Epithelial cell of proximal tubule (primary cell): ENCODE measurements around the gene ADAD2. TPM values are rescaled to one million over a fixed set of nuclear protein-coding genes. Genes with fewer than 3 reads are reported as not detected.

Source experiments
- DNase-seq: peaks from one replicate; pipeline ENCODE4 v3.0.0-alpha.2; 2011; ENCODE audit warnings: low read depth
- H3K4me3 ChIP-seq: 2 replicates; pipeline ENCODE4 v1.5.1; 2011; ENCODE audit warnings: low read depth, mild to moderate bottlenecking, low read length
- CTCF ChIP-seq: conservative IDR thresholded peaks from 2 replicates; pipeline ENCODE4 v1.5.1; 2012; ENCODE audit warnings: low read depth, mild to moderate bottlenecking, low read length
- total RNA-seq: library from RNA; depleted of rRNA; stranded (reverse); fragments of >200 nt; gene quantifications from 2 replicates; pipeline ENCODE4 v1.2.3, GENCODE V29; 2015

Gene ADAD2
- total RNA-seq, 1 donor from 2014 or later: not detected

GRCh38 chr16:84153660-84154214 is 37.2 kb upstream of the ADAD2 start:
- no peak for DNase-seq

GRCh38 chr16:84155226-84155625 is 35.7 kb upstream of the ADAD2 start:
- DNase-seq: no peak
- no peak overlapping the region for H3K4me3 ChIP-seq
- no peak for TF ChIP-seq CTCF

More at GRCh38 chr16:84153660-84154214, 37.2 kb upstream of the ADAD2 start:
- no peak for TF ChIP-seq CTCF
- H3K4me3 ChIP-seq: no peak overlapping the region

- no peak for TF ChIP-seq CTCF
- H3K4me3 ChIP-seq: no peak overlapping the region
- no peak for DNase-seq
Observed at GRCh38 chr16:84155771-84156170, 35.2 kb upstream of the ADAD2 start.

- DNase-seq: peak; percentile 53
- H3K4me3 ChIP-seq: no peak overlapping the region
- peak; percentile 44 for TF ChIP-seq CTCF
Observed at GRCh38 chr16:84156342-84156784, 34.6 kb upstream of the ADAD2 start.

- TF ChIP-seq CTCF: no peak
- DNase-seq: no peak
- H3K4me3 ChIP-seq: no peak overlapping the region
Observed at GRCh38 chr16:84159007-84159406, 31.9 kb upstream of the ADAD2 start.

GRCh38 chr16:84159800-84160199 is 31.2 kb upstream of the ADAD2 start:
- no peak overlapping the region for H3K4me3 ChIP-seq
- no peak for DNase-seq
- no peak for TF ChIP-seq CTCF

DNA sequence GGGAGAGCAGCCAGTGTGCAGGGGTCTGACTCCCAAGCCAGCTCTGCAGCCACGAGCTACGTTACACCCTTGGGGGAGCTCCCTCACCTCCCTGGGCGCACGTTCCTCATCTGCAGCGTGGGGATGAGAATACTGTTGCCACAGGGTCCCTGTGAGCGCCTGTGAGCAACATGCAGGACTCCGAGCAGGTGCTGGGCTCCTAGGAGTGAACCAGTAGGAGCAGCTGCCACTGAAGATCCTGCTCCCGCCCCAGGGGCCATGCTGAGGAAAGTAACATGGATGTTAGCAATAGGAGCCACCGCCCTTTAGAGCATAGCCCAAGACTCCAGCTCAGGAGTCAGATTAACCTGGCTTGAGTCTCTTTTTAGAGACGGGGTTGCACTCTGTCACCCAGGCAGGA is 29.9 kb upstream of the ADAD2 start:
- DNase-seq: no peak
- no peak for TF ChIP-seq CTCF

More for the DNA sequence above, 29.9 kb upstream of the ADAD2 start:
- H3K4me3 ChIP-seq: no peak overlapping the region
